Endothelial cell of hepatic sinusoid (primary cell): ENCODE data around the gene CASTOR1.

Source experiments
- in situ Hi-C: cut with HindIII; loops from 2 replicates; pipeline ENCODE4 v1.10.0; 2017; ENCODE audit warnings: low sequenced_read_pairs

CASTOR1 gene

GRCh38 chr22:30267382-30268302, 21.7 kb downstream of the CASTOR1 start:
- in situ Hi-C loops, result no loop called here

GRCh38 chr22:30266445-30267381, 22.6 kb downstream of the CASTOR1 start, which contains the start of gene OSM:
Gene OSM (minus strand): TSS chr22:30266851. CDS start chr22:30266799, 52 bp downstream.
- in situ Hi-C loops, result no loop called here

GRCh38 chr22:30265823-30266444, 23.4 kb downstream of the CASTOR1 start:
- in situ Hi-C loops, result no loop called here

DNA sequence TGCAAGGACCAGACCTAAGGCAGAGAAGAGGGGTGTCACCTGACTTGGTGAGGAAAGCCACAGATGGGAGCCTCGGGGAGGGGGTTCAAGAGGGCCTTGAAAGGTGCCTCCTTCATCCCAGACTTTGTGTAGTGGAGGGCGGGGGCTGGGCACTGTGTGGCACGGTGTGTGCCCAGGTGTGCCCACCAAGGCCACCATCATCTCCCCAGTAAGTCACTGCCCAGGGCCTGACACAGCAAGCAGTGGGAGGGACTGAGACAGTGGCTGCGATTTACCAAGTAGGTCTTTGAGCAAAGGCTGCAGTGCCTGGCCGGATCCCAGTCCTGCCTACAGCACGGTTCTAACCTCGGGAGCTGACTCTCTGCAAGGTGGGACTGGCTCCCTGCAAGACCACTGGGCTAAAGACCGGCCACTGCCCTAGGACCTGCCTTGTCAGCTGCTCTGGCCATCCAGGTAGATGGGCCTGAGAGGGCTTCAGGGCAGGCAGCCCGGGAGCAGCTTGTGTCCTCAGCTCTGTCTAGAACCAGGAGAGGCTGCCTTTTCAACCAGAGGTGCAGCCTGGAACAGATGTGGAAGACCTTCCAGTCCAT, 24.1 kb downstream of the CASTOR1 start:
- in situ Hi-C loops, result no loop called here

DNA sequence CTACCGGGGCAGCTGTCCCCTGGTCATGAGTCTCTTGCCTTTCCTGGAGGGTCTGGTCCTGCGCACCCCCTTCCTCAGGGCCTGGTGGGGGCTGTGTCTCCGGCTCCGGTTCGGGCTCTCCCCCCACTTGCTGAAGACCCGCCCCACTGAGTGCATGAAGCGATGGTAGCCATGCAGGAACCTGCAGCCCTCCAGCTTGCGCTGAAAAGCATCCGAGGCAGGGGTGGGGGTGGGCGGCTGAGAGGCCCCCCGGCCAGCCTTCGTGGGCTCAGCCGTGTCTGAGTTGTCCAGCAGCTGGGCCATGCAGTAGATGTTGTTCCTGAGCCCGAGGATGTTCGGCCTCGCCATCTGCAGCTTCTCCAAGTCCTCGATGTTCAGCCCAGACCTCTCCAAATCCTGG, 25.4 kb downstream of the CASTOR1 start:
- in situ Hi-C loops, result no loop called here

DNA sequence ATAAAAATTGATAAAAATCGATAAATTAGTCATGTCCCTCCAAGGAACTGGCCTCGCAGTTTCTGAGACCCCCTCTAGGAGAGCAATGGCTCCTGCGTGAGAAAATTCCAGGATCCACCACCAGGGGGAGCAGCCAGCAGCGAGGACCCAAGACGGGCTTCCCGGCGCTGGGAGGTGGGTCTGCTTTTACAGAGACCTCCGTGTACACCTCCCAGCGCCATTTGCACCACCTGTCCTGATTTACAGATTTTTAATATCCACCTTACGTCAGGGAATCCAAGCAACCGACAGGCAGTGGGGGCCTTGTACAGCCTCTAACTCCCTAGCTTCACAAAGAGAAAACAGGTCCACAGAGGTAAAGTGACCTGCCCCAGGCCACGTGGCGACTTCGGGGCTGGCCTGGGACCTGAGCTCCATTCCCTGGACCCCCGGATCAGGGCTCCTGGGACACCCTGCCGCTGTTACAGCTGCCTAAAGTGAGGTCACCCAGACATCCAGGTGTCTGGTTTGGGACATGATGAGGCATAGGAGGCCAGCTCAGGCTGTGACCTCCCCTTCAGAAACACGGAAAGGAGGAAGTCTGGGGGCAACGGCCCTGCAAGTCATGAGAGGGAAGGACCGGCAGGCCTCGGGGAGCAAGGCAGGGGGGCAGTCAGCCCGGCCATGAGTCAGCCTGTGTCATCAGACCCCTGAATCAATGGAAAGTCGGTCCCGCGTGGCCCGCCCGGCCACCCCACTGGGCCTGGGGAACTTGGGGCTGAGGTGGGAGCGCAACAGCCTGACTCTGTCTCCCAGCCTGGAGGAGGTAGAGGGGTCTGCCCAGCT, 26.2 kb downstream of the CASTOR1 start:
- in situ Hi-C loops, result no loop called here

GRCh38 chr22:30262112-30262511, 27.2 kb downstream of the CASTOR1 start:
- in situ Hi-C loops, result no loop called here

- in situ Hi-C loops, result no loop called here
These were observed 28.2 kb downstream of the CASTOR1 start for GRCh38 chr22:30261134-30261533.

DNA sequence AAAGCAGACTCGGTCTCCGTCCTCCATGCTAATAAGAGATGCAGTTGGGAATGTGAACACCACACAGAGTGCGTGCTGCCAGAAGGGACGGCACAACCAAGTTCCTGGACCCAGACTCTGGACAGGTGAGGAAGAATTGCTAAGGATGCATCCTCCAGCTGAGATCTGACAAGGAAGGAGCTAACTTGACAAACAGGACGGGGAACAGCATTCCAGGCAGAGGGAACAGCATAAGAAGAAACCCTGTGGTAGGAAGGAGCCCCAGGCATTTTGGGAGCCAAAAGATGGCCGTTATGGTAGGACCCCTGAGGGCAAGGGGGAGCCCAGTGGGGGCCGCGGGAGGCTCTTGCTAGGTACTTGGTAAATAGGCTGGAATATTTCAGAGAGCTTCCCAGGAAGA, 28.6 kb downstream of the CASTOR1 start:
- in situ Hi-C loops, result no loop called here

DNA sequence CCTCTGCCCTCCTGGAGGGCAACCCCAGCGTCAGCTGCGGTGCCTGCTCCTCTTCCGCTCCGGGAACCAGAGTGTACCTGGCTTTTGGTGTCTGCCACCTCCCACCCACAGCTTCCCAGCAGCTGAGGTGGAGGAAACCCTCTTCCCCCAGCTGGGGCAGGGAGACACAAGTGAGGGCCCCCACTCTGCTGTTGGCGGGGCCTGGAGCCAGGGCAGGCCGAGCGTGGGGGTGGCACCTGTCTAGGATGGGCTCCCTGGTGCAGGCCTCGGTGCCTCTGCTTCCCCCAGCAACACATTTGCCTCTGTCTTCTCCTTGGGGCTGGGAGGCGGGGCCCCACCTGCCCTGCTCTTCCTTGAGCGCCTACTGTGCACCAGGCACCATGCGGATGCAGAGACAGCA, 29.0 kb downstream of the CASTOR1 start:
- in situ Hi-C loops, result no loop called here

GRCh38 chr22:30254314-30254713, 35.0 kb downstream of the CASTOR1 start:
- in situ Hi-C loops, result no loop called here

GRCh38 chr22:30253205-30253852, 36.0 kb downstream of the CASTOR1 start:
- in situ Hi-C loops, result no loop called here

- in situ Hi-C loops, result no loop called here
These were observed 36.7 kb downstream of the CASTOR1 start for GRCh38 chr22:30252411-30253204.

DNA sequence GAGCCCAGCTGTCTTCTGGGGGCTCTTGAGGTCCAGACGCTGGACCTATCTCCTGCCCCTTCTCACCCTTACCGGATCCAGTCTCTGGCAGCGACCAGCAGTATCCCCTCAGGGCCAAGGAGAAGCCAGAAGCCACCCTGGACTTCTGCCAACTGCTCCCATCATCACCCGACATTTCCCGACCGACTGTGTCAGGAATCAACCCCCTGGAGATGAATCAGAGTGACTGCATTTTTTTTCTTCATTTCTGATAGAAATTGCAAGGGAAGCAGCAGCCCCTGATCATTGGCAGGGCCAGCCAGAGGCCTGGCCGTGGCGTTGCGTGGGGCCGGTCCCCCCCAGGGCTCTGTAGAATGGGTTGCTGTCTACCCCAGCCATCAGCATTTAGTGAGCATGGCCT, 37.6 kb downstream of the CASTOR1 start:
- in situ Hi-C loops, result no loop called here

- in situ Hi-C loops, result no loop called here
These were observed 38.5 kb downstream of the CASTOR1 start for GRCh38 chr22:30250661-30251267.

DNA sequence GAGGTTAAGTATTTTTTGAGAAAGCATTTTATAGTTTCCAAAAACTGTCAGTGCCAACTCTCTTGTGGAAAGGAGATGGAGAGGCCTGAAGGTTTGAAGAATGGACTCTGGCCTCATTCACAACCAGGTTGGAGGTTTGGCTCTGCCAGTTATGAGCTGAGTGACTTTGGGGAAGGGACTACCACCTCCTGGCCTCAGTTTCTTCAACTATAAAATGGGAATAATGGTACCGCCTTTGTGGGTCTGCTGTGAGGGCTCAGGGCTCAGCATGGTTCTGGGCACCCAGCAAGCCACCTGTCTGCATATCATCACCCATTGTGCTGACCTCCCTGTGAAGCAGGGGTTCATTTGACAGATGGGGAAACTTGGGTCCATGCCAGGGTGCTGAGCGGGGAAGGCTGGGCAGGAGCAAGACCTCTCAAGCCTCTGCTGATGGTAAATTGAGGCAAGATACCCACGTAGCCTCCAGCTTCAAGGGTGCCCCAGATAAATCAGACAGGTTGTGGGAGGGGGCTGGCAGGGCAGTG, 39.2 kb downstream of the CASTOR1 start:
- in situ Hi-C loops, result no loop called here

DNA sequence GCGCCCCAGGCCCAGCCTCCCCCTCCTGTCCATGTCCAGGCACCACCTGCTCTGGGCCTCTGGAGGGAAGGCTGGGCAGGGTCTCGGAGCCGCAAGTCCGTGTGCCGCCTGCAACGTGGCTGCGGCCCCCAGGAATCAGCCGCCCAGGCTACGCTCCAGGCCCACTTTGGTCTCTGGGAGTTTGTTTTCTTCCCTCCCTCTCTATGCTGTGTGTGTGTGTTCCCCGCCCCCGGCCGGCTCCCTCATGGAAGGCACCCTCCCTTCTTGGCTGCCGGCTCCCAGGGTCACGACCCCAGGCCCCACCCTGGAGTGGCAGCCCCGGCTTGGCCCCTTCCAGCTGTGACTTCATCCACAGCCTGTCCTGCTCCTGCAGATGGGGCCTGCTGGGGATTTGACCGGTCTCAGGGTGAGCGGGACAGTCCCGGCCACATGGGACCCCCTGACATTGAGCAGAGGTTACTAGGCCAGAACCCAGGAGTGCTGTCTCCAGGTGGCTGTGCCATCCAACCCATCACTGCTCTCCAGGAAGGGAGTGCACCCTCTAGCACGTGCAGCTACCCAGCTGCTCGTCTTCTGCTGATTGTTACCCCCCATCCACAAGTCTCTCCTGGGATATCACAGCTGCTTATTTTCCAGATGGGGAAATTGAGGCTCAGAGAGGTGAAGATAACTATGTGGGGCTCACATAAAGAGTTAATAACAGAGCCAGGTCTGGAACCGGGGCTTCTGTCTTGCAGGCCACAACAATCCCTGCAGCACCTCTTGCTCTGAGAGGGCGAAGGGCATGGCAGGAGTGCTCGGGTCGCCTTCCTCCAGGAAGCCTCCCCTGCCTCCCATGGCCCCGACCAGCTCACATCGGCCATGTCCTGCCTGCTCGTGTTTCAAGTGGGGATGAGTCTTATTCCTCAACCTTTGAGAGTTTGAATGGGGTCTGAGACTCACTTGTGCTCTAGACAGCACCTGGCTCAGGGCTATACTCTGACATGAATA, 40.0 kb downstream of the CASTOR1 start:
- in situ Hi-C loops, result loop anchor here (10.0 kb wide), 1 partner anchor 65 kb away; no protein-coding TSS in a partner anchor
